ENCODE results near the gene ITPR1. TPM values are rescaled to one million over a fixed set of nuclear protein-coding genes. Genes with fewer than 3 reads are reported as not detected.
A peak's percentile ranks its signal among the peaks of the same experiment; 100 is the strongest.

ITPR1 gene
- total RNA-seq, 2 donors from 2014 or later = 254 to 283 TPM

DNA sequence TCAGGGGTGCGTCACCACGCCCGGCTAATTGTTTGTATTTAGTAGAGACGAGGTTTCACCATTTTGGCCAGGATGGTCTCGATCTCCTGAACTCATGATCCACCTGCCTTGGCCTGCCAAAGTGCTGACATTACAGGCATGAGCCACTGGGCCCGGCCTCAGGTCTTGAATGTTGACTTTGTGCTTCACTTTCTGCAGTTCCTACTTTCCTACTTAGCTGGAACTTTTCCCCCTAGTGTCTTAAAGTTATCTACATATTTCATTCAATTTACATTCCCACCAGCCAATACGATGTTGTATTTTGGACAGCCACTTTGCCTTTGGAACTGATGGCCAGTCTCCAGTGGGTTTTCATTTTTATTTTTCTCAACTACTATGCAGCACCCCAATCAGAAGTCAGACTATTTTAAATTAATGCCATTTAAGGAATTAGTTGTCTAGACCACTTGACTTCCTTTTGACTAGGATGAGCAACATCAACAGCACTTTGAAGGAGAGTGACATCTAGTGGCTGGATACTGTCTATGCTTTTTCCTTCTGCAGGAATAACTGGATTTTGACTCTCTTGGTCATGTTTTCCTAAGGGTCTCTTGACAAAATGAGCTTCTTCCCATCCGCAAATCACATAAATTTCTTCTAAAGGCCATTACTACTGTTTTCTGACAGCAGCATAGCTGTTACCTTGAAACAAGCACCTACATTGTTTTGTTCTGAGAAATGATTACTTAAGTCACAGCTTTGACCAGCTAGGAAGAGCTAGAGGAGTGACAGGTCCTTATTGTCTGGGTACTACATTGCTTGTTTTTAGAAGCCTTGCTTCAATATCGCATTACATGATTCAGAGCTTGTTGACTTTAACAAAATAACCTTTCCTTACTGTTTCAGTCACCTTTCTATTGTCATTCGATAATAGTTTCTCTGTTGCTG is 140.2 kb downstream of the ITPR1 start:
- Histone ChIP-seq H3K4me3 (no peak overlapping the region), H3K27me3 (replicated peaks; ENCODE audit: insufficient read depth) (no peaks in the 10 kb centered on the region), H3K4me1 (ENCODE audit: control insufficient read depth in 1 of 2, low read depth in 2 of 2) (peaks cover 0 to 21% of the 10 kb centered on the region in 2 donors), H3K36me3 (no peaks in the 10 kb centered on the region), H3K9me3 (no peaks in the 10 kb centered on the region), H3K27ac (peak overlapping the region in 1 of 2 donors; percentile 39)
- DNase-seq (ENCODE audit: low spot score) (no peak), ATAC-seq (ENCODE audit: insufficient number of reproducible peaks, low FRiP score, low read depth) (peak; percentile 67)
- TF ChIP-seq, protein P1, sequence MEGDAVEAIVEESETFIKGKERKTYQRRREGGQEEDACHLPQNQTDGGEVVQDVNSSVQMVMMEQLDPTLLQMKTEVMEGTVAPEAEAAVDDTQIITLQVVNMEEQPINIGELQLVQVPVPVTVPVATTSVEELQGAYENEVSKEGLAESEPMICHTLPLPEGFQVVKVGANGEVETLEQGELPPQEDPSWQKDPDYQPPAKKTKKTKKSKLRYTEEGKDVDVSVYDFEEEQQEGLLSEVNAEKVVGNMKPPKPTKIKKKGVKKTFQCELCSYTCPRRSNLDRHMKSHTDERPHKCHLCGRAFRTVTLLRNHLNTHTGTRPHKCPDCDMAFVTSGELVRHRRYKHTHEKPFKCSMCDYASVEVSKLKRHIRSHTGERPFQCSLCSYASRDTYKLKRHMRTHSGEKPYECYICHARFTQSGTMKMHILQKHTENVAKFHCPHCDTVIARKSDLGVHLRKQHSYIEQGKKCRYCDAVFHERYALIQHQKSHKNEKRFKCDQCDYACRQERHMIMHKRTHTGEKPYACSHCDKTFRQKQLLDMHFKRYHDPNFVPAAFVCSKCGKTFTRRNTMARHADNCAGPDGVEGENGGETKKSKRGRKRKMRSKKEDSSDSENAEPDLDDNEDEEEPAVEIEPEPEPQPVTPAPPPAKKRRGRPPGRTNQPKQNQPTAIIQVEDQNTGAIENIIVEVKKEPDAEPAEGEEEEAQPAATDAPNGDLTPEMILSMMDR (IDR thresholded peaks at IDR 0.05) = peak; percentile 77

DNA sequence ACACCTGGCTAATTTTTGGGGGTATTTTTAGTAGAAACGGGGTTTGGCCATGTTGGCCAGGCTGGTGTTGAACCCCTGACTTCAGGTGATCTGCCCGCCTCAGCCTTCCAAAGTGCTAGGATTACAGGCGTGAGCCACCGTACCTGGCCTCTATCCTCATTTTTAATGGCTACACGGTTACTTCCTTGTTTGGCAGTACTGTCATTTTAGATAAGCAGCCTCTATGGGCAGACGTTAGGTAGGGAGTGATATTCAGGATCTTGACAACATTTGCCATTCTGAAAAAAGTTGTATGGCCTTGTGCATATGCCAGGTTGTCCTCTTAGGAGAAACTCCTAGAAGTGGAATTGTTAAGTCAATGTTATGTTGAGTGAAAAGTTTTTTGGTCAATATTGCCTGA is 141.7 kb downstream of the ITPR1 start:
- peaks cover 6% of the 10 kb centered on the region for H3K36me3 ChIP-seq
- peaks cover 0 to 21% of the 10 kb centered on the region in 2 donors for H3K4me1 ChIP-seq (ENCODE audit: control insufficient read depth in 1 of 2, low read depth in 2 of 2)
- H3K4me3 ChIP-seq = no peak overlapping the region
- H3K27me3 ChIP-seq (replicated peaks; ENCODE audit: insufficient read depth) = no peaks in the 10 kb centered on the region
- ATAC-seq (ENCODE audit: insufficient number of reproducible peaks, low FRiP score, low read depth) = no peak
- no peaks in the 10 kb centered on the region for H3K9me3 ChIP-seq
- H3K27ac ChIP-seq = no peak overlapping the region
- TF ChIP-seq, protein P1 (IDR thresholded peaks at IDR 0.05) = no peak
- no peak for DNase-seq (ENCODE audit: low spot score)

DNA sequence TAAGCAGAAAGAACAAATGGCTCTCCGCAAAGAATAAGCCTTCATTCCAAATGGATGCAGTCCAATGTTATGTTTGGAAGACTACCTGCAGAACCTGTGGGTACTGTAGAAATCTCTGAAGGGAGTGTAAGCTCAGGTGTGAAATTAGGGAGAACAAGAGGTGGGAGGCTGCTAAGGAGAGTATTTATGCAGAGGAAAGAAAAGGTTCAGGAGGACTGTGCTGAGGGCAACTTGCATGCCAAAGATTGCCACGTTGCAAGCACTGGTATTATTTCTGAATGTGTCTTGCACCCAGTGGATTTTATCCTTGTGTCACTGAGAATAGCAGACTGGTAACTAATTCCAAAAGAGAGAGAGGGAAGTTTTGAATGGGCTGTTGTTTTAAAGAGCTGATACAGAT is 144.1 kb downstream of the ITPR1 start:
- Histone ChIP-seq H3K9me3 (no peaks in the 10 kb centered on the region), H3K27me3 (replicated peaks; ENCODE audit: insufficient read depth) (no peaks in the 10 kb centered on the region)
- ATAC-seq (ENCODE audit: insufficient number of reproducible peaks, low FRiP score, low read depth) = no peak

DNA sequence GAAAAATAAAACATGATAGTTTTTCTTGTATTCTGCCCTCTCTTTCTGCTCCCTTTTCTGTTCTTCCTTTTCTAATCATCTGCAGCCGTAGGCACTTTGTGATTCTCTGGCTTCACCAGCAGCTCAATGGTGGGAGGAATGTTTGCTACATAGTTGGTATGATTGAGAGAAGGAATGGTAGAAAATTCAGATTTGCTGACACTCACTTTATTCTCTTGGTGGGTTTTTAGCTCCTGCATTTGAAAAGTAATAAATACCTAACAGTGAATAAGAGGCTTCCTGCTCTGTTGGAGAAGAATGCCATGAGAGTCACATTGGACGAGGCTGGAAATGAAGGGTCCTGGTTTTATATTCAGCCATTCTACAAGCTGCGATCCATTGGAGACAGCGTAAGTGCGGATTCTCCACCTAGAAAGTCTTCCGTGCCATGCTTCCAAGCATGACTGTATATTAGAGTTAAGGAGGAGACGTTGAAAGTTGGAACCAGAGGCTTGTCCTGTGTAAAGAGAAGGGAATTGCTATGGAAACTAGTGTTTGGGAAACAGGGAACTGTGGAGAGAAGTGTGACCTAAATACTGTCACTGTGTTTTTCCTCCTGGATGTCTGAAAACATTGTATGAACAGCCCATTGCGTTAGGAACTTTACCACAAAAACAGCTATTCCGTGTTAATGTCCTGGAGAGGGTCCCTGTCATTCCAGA is 148.9 kb downstream of the ITPR1 start:
- DNase-seq (ENCODE audit: low spot score) (no peak), ATAC-seq (ENCODE audit: insufficient number of reproducible peaks, low FRiP score, low read depth) (no peak)
- Histone ChIP-seq H3K9me3 (no peaks in the 10 kb centered on the region), H3K36me3 (peaks cover 26% of the 10 kb centered on the region), H3K4me1 (ENCODE audit: control insufficient read depth in 1 of 2, low read depth in 2 of 2) (peaks cover 4 to 17% of the 10 kb centered on the region in 2 donors), H3K4me3 (no peak overlapping the region), H3K27me3 (replicated peaks; ENCODE audit: insufficient read depth) (no peaks in the 10 kb centered on the region), H3K27ac (no peak overlapping the region)
- TF ChIP-seq, protein P1 (IDR thresholded peaks at IDR 0.05) = no peak

More for the DNA sequence above, 144.1 kb downstream of the ITPR1 start:
- TF ChIP-seq, protein P1 (IDR thresholded peaks at IDR 0.05) = no peak
- H3K4me3 ChIP-seq = no peak overlapping the region
- no peak overlapping the region for H3K27ac ChIP-seq
- H3K4me1 ChIP-seq (ENCODE audit: control insufficient read depth in 1 of 2, low read depth in 2 of 2) = peaks cover 0 to 21% of the 10 kb centered on the region in 2 donors
- DNase-seq (ENCODE audit: low spot score) = no peak
- peaks cover 14% of the 10 kb centered on the region for H3K36me3 ChIP-seq

DNA sequence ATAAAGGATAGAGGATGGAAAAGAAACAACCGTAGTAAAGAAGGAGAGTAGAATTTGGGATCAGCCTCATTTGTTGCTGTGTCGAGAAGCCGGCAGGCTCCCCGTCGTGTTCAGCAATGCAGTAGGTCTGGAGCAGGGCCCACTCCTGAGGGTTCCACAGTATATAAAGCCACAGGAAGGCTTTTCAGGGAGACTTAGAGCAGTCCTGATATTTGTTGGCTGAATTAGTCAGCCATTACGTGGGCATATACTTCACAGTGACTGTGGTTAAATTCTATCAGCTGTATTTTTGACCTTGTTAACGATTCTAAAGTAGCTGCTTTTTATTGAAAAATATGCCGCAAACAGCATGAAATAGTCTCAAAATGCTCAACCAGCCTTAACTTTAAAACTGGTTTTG is 149.5 kb downstream of the ITPR1 start:
- Histone ChIP-seq H3K9me3 (no peaks in the 10 kb centered on the region), H3K4me1 (ENCODE audit: control insufficient read depth in 1 of 2, low read depth in 2 of 2) (peaks cover 4 to 11% of the 10 kb centered on the region in 2 donors), H3K36me3 (peaks cover 26% of the 10 kb centered on the region), H3K27ac (no peak overlapping the region), H3K27me3 (replicated peaks; ENCODE audit: insufficient read depth) (no peaks in the 10 kb centered on the region), H3K4me3 (no peak overlapping the region)
- ATAC-seq (ENCODE audit: insufficient number of reproducible peaks, low FRiP score, low read depth) (no peak), DNase-seq (ENCODE audit: low spot score) (no peak)
- TF ChIP-seq, protein P1 (IDR thresholded peaks at IDR 0.05) = no peak

All from thoracic aorta (tissue), 2 donors.